ENCODE measurements around the gene ZC3H12C.

DNA sequence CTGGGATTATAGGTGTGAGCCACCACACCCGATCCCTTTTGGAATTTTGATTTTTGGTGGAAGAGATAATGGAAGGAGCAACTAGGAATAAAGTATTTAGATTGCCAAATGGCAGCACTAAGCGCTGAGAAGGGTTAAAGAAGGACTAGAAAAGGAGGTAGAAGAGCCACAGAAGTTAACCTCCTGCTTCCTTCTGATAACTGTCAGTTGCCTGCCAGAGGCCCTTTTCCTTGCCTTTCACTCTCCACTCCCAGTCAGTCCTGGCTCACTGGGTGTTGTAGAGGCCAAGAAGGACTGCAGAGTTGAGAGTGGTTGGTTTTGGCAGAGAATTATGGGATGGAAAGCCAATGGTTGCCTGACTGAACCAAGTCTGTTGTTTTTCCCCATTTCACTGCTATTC is 19.3 kb downstream of the ZC3H12C start:
- TF ChIP-seq CTCF (IDR thresholded peaks at IDR 0.05), result no peak
- no peak for TF ChIP-seq POLR2A (IDR thresholded peaks at IDR 0.05)
- TF ChIP-seq POLR2AphosphoS5 (IDR thresholded peaks at IDR 0.05), result no peak
- TF ChIP-seq EP300 (IDR thresholded peaks at IDR 0.05), result no peak
